ENCODE measurements around the gene YY1AP1. TPM values are rescaled to one million over a fixed set of nuclear protein-coding genes. Genes with fewer than 3 reads are reported as not detected.
"Not testable (repeated sequence)": the region's sequence is repeated elsewhere in the genome, so short reads cannot be mapped to it uniquely, and the experiment has no call there.

YY1AP1 gene
- total and polyA plus RNA-seq, 2 donors (not counting 1 experiment from before 2014, with no cell fraction given), result 70.8 to 86.4 TPM

DNA sequence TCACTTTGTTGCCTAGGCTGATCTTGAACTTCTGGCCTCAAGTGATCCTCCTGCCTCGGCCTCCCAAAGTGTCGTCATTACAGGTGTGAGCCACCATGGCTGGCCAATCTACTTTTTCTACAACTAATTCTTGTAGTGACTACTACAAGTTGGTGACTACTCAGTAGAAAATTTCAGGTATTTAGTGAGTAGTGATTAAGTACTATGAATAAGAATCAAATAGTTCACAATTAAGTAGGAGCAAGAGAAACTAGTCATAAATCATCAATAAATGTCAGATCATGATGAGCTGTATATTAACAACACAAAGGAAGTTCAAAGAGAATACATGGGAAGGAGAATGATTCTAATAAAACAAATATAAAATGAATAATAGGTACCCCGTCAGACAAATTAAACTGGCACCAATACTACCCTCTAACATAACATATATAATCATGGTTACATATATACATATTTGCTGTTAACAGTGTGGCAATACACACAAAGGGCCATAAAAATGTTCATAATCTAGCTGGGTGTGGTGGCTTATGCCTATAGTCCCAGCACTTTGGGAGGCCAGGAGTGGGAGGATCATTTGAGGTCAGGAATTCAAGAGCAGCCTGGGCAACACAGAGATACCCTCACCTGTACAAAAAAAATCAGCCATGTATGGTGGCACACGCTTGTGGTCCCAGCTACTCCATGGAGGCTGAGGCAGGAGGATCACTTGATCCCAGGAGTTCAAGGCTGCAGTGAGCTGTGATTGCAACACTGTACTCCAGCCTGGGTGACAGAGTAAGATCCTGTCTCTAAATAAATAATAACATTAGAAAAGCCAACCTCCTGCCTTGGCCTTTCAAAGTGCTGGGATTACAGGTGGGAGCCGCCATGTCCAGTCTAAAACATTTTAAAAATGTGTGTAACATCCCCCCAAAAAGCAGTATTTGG is 19.1 kb downstream of the YY1AP1 start:
- H3K79me2 ChIP-seq (ENCODE audit: control insufficient read depth, insufficient read depth, low read length), result no peaks in the 10 kb centered on the region
- no peak overlapping the region for H3K9ac ChIP-seq (ENCODE audit: insufficient read depth, low read length)
- H3K4me2 ChIP-seq (ENCODE audit: extremely low read depth, insufficient read depth, low read length), result no peak overlapping the region
- no peaks in the 10 kb centered on the region for H3K9me3 ChIP-seq (ENCODE audit: control insufficient read depth, insufficient read depth, low read depth, low read length)
- no peak overlapping the region for H2AFZ ChIP-seq (ENCODE audit: low read length)
- H3K4me1 ChIP-seq (ENCODE audit: control insufficient read depth, extremely low read depth, insufficient read depth, low read length), result no peaks in the 10 kb centered on the region
- no peak for DNase-seq (ENCODE audit: low read depth in 2 of 2)
- H4K20me1 ChIP-seq (ENCODE audit: control insufficient read depth, extremely low read depth, insufficient read depth, low read length), result no peaks in the 10 kb centered on the region
- TF ChIP-seq, protein P1, sequence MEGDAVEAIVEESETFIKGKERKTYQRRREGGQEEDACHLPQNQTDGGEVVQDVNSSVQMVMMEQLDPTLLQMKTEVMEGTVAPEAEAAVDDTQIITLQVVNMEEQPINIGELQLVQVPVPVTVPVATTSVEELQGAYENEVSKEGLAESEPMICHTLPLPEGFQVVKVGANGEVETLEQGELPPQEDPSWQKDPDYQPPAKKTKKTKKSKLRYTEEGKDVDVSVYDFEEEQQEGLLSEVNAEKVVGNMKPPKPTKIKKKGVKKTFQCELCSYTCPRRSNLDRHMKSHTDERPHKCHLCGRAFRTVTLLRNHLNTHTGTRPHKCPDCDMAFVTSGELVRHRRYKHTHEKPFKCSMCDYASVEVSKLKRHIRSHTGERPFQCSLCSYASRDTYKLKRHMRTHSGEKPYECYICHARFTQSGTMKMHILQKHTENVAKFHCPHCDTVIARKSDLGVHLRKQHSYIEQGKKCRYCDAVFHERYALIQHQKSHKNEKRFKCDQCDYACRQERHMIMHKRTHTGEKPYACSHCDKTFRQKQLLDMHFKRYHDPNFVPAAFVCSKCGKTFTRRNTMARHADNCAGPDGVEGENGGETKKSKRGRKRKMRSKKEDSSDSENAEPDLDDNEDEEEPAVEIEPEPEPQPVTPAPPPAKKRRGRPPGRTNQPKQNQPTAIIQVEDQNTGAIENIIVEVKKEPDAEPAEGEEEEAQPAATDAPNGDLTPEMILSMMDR (conservative IDR thresholded peaks at IDR 0.05 in 1 of 2, IDR thresholded peaks at IDR 0.05 in 1 of 2; ENCODE audit: low read depth in 1 of 2, low read length in 2 of 2), result no peak
- no peak for TF ChIP-seq EZH2 (IDR thresholded peaks at IDR 0.05; ENCODE audit: low read length, missing control alignments)
- peaks cover 11% of the 10 kb centered on the region for H3K36me3 ChIP-seq (ENCODE audit: control insufficient read depth, insufficient read depth, low read length)
- no peak overlapping the region for H3K4me3 ChIP-seq (replicated peaks in 1 of 4; ENCODE audit: control extremely low read depth in 1 of 4, insufficient read depth in 1 of 4, low read depth in 3 of 4, low read length in 4 of 4)
- H3K27me3 ChIP-seq (ENCODE audit: control insufficient read depth, insufficient read depth, low read length), result no peaks in the 10 kb centered on the region
- no peak overlapping the region for H3K27ac ChIP-seq (ENCODE audit: insufficient read depth, low read length)

DNA sequence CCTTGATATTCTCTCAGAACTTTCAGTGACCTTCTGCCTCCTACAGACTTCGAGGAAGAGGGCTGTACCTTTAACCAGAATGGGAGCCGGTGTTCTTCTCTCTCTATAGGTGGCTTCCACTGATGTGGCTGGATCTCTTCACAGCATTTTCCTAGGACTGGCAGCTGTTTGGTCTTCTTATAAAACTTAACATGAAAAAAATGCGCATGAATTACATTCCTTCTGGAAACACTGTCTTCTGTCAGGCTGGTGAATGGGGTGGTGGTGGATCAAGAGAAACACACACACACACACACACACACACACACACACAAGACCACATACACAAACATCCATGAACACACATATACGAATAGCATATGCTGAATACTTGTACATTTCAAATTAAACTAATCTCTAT is 27.3 kb downstream of the YY1AP1 start:
- not testable (repeated sequence) for H3K9ac ChIP-seq (ENCODE audit: insufficient read depth, low read length); H3K36me3 ChIP-seq (ENCODE audit: control insufficient read depth, insufficient read depth, low read length); H3K27ac ChIP-seq (ENCODE audit: insufficient read depth, low read length); H3K4me1 ChIP-seq (ENCODE audit: control insufficient read depth, extremely low read depth, insufficient read depth, low read length); H3K4me2 ChIP-seq (ENCODE audit: extremely low read depth, insufficient read depth, low read length); H3K9me3 ChIP-seq (ENCODE audit: control insufficient read depth, insufficient read depth, low read depth, low read length); H2AFZ ChIP-seq (ENCODE audit: low read length); H4K20me1 ChIP-seq (ENCODE audit: control insufficient read depth, extremely low read depth, insufficient read depth, low read length); DNase-seq (ENCODE audit: low read depth in 2 of 2); H3K79me2 ChIP-seq (ENCODE audit: control insufficient read depth, insufficient read depth, low read length); H3K27me3 ChIP-seq (ENCODE audit: control insufficient read depth, insufficient read depth, low read length); H3K4me3 ChIP-seq (replicated peaks in 1 of 4; ENCODE audit: control extremely low read depth in 1 of 4, insufficient read depth in 1 of 4, low read depth in 3 of 4, low read length in 4 of 4)

DNA sequence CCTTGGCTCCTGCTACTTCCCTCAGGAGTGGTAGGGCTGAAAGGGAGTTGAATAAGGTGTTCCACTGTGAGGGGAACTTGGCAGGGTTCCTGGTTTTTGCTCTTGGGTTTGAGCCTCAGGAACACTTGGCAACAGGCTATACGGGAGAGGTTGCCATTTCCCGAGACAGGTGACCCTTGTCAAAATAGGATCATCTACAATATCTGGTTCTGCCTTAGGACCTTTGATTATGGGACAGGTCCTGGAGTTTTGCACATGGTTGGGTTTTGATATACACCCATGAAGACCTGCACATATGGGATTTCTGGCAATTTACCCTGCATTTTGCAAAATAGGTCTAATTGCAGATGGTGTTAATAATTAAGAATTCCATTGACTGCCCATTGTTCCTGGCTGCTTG is 31.1 kb downstream of the YY1AP1 start:
- TF ChIP-seq EZH2 (IDR thresholded peaks at IDR 0.05; ENCODE audit: low read length, missing control alignments), result no peak
- TF ChIP-seq, protein P1 (conservative IDR thresholded peaks at IDR 0.05 in 1 of 2, IDR thresholded peaks at IDR 0.05 in 1 of 2; ENCODE audit: low read depth in 1 of 2, low read length in 2 of 2), result no peak

More for the DNA sequence above, 31.1 kb downstream of the YY1AP1 start:
- Histone ChIP-seq H3K27me3 (ENCODE audit: control insufficient read depth, insufficient read depth, low read length) (no peaks in the 10 kb centered on the region), H4K20me1 (ENCODE audit: control insufficient read depth, extremely low read depth, insufficient read depth, low read length) (no peaks in the 10 kb centered on the region), H3K4me3 (replicated peaks in 1 of 4; ENCODE audit: control extremely low read depth in 1 of 4, insufficient read depth in 1 of 4, low read depth in 3 of 4, low read length in 4 of 4) (no peak overlapping the region), H3K27ac (ENCODE audit: insufficient read depth, low read length) (no peak overlapping the region), H3K4me1 (ENCODE audit: control insufficient read depth, extremely low read depth, insufficient read depth, low read length) (no peaks in the 10 kb centered on the region), H3K9me3 (ENCODE audit: control insufficient read depth, insufficient read depth, low read depth, low read length) (no peaks in the 10 kb centered on the region), H2AFZ (ENCODE audit: low read length) (no peak overlapping the region), H3K9ac (ENCODE audit: insufficient read depth, low read length) (no peak overlapping the region), H3K4me2 (ENCODE audit: extremely low read depth, insufficient read depth, low read length) (no peak overlapping the region), H3K36me3 (ENCODE audit: control insufficient read depth, insufficient read depth, low read length) (peaks cover 4% of the 10 kb centered on the region), H3K79me2 (ENCODE audit: control insufficient read depth, insufficient read depth, low read length) (no peaks in the 10 kb centered on the region)
- no peak for DNase-seq (ENCODE audit: low read depth in 2 of 2)

All from fibroblast of lung (primary cell).